ENCODE measurements around the gene LGI2. TPM values are rescaled to one million over a fixed set of nuclear protein-coding genes. Genes with fewer than 3 reads are reported as not detected.

Gene LGI2
- total RNA-seq (1 to 10 TPM in 1 of 4 donors, under 1 TPM in 3; 0.32 to 1.0 (median 0.67) TPM), polyA plus RNA-seq (under 1 TPM; 0.08 to 0.18 (median 0.10) TPM)
- long read RNA-seq, donor 1 = 0 reads
- long read RNA-seq, donor 2 = 0 reads

DNA sequence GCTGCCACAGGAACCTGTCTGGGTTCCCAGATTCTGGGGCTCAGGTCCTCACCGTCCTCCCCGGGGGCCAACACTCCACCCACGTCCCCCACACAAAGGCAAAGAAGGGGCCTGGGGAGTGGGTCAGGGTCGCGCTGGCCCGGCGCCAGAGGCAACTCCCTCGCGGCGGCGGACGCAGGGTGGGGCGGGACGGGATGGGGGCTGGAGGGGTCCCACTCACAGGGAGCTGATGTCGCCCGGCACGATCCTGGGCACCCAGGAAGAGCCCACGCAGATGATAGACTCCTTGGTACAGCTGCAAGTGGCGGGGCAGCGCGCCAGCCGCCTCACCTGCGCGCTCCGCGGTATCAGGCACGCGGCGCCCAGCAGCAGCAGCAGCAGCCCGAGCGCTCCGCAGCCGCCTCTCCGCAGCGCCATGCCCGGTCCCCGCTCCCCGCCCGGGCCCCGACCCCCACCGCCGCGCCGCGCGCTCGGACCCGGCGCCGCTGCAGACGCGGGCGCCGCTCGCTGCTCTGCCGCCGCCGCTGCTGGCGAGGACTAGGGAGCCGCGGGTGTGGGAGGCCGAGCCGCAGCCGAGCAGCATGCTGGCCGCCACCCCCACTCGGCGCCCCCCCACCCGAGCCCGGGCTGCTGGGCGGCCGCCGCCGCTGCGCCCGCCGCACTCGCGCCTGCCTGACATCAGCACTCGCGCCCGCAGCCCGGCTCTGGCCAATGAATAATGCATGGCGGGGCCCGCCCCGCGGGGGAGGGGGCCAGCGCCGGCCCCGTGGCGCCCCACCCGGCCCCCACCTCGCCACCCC, at the start of gene LGI2:
Gene LGI2, minus strand, starts transcription at position 670 of the 800 bp plus-strand sequence. Its CDS starts 253 bp downstream, at position 417.
- WGBS, 3 donors = 0 to 1% (median 1%) methylated on average over 24 to 92 of the region's 92 CpGs
- H3K27me3 ChIP-seq (ENCODE audit: insufficient read depth in 3 of 3, low read length in 2 of 3) = peaks cover 4 to 64% (median 10%) of the 10 kb centered on the region in 3 donors
- intact Hi-C loops (cut with DNase I) = no loop called here

GRCh38 chr4:25078523-25078922, 47.8 kb upstream of the LGI2 start:
- no peaks in the 10 kb centered on the region for H3K36me3 ChIP-seq (ENCODE audit: insufficient read depth in 1 of 2, low read depth in 1 of 2)
- no peak for TF ChIP-seq CTCF (IDR thresholded peaks at IDR 0.05)
- intact Hi-C loops (cut with DNase I) = no loop called here
- H3K27ac ChIP-seq = no peak overlapping the region
- peaks cover 0 to 5% (median 5%) of the 10 kb centered on the region in 3 donors for H3K27me3 ChIP-seq (ENCODE audit: insufficient read depth in 3 of 3, low read length in 2 of 3)
- H3K4me3 ChIP-seq = no peak overlapping the region
- ATAC-seq (no peak), DNase-seq (no peak)
- WGBS, 3 donors = 88 to 93% (median 92%) methylated on average over 4 of the region's 4 CpGs
- no peaks in the 10 kb centered on the region for H3K4me1 ChIP-seq
- no peaks in the 10 kb centered on the region for H3K9me3 ChIP-seq

More for the DNA sequence above, at the start of gene LGI2:
- H3K27ac ChIP-seq = no peak within 1 kb of the TSS
- H3K4me1 ChIP-seq = no peaks in the 10 kb centered on the region
- no peaks in the 10 kb centered on the region for H3K9me3 ChIP-seq
- peak in 1 of 2 donors; percentile 33 for DNase-seq
- H3K4me3 ChIP-seq = peak within 1 kb of the TSS; percentile 58
- TF ChIP-seq CTCF (IDR thresholded peaks at IDR 0.05) = no peak
- no peaks in the 10 kb centered on the region for H3K36me3 ChIP-seq (ENCODE audit: insufficient read depth in 1 of 2, low read depth in 1 of 2)
- peak in 2 of 4 donors; percentile 29 to 30 for ATAC-seq

DNA sequence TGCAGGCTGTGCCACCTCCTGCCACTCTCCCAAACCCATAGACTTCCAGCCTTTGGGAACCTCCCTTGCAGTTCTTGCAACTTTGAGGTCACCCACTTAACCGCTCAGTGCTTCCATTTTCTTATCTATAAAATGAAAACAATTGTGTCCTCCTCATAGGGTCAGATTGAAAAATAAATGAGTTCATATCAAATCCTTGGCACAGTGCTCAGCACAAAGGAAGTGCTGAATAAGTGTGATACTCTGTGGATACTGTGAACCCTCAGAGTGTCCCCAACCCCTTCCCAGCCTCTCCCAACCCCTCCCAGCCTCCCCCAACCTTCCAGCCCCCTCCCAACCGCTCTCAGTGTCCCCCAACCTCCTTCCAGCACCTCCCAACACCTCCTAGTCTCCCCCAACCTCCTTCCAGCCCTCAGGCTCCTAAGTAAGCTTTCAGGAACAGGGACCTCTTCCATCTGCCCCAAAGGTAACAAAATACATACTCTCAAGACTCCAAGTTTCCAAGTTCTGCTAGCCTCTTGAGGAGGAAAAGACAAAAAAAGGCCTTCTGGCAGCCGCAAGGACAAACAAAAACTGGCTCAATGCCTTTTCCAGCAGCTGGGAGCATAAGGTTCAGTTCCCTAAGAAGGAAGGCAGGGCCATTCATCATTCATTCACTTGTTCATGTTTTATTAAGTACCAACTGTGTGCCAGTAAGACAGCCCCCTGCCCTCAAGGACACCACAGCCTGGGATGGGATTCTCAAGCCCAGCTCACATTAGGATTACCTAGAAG, 46.1 kb upstream of the LGI2 start:
- no peaks in the 10 kb centered on the region for H3K9me3 ChIP-seq
- peaks cover 0 to 3% (median 0%) of the 10 kb centered on the region in 3 donors for H3K27me3 ChIP-seq (ENCODE audit: insufficient read depth in 3 of 3, low read length in 2 of 3)
- intact Hi-C loops (cut with DNase I) = no loop called here
- no peak overlapping the region for H3K27ac ChIP-seq
- no peak for TF ChIP-seq CTCF (IDR thresholded peaks at IDR 0.05)
- no peak overlapping the region for H3K4me3 ChIP-seq
- 61 to 76% (median 69%) methylated on average over 3 of the region's 3 CpGs for WGBS, 3 donors
- no peaks in the 10 kb centered on the region for H3K36me3 ChIP-seq (ENCODE audit: insufficient read depth in 1 of 2, low read depth in 1 of 2)
- H3K4me1 ChIP-seq = no peaks in the 10 kb centered on the region
- DNase-seq = no peak
- no peak for ATAC-seq

DNA sequence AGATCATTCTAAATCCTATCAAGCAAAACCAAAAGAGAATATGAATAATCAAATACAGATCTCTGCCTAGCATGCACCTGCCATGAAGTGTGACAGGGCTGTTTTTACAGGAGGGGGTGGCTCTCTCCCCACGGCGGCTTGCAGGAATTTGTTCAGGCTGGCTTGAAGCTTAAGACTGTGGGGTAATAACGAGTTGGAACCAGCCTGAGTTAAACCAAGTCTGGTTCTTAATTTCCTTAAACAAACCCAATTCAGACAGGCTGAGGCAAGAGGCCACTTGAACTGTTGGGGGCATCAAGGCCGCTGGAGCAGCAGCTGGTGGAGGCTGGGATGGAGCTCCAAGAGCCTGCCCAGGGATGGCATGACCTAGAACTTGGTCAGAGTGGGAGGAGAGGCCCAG, 45.1 kb upstream of the LGI2 start:
- Histone ChIP-seq H3K4me3 (no peak overlapping the region), H3K9me3 (no peaks in the 10 kb centered on the region), H3K4me1 (no peaks in the 10 kb centered on the region), H3K27me3 (ENCODE audit: insufficient read depth in 3 of 3, low read length in 2 of 3) (peaks cover 0 to 3% (median 0%) of the 10 kb centered on the region in 3 donors), H3K27ac (no peak overlapping the region), H3K36me3 (ENCODE audit: insufficient read depth in 1 of 2, low read depth in 1 of 2) (no peaks in the 10 kb centered on the region)
- ATAC-seq (no peak), DNase-seq (no peak)
- TF ChIP-seq CTCF (IDR thresholded peaks at IDR 0.05) = no peak
- intact Hi-C loops (cut with DNase I) = no loop called here
- 37 to 68% (median 48%) methylated on average over 4 of the region's 4 CpGs for WGBS, 3 donors
